ENCODE results near the gene ARID3A.

GRCh38 chr19:926323-926588 is 421 bp downstream of the ARID3A start:
- TF ChIP-seq CTCF (conservative IDR thresholded peaks at IDR 0.05) (no peak), ZFX (IDR thresholded peaks at IDR 0.05) (no peak)
